HG02642 (cell line): ENCODE measurements around the gene C1QTNF1.
A peak's percentile ranks its signal among the peaks of the same experiment; 100 is the strongest.

Experiments
- ATAC-seq: cut with Tn5 transposase; IDR thresholded peaks from one replicate; pipeline ENCODE4 v1.9.1; 2021; ENCODE audit warnings: mild to moderate bottlenecking; ENCODE audit not compliant: unreplicated experiment, poor library complexity

The C1QTNF1 gene

DNA sequence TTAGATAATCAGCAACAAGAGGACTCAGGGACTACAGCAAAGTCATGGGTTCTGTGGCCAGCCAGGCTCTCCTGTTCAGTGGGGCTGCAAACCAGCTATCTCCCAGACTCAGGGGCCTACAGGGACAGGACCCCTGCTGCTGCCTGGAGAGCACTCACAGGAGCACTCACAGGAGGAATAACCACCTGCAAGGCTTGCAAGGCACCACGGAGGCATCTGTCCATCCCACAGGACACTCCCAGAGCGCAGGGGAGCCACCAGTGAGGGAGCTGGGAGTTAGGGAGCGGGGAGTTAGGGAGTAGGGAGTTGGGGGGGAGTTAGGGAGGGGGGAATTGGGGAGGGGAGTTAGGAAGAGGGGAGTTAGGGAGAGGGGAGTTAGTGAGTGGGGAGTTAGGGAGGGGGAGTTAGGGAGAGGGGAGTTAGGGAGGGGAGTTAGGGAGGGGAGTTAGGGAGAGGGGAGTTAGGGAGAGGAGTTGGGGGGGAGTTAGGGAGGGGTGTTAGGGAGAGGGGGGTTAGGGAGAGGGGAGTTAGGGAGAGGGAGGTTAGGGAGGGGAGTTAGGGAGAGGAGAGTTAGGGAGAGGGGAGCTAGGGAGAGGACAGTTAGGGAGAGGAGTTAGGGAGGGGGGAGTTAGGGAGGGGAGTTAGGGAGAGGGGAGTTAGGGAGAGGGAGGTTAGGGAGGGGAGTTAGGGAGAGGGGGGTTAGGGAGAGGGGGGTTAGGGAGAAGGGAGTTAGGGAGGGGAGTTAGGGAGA, 20.1 kb upstream of the C1QTNF1 start:
- ATAC-seq: no peak

DNA sequence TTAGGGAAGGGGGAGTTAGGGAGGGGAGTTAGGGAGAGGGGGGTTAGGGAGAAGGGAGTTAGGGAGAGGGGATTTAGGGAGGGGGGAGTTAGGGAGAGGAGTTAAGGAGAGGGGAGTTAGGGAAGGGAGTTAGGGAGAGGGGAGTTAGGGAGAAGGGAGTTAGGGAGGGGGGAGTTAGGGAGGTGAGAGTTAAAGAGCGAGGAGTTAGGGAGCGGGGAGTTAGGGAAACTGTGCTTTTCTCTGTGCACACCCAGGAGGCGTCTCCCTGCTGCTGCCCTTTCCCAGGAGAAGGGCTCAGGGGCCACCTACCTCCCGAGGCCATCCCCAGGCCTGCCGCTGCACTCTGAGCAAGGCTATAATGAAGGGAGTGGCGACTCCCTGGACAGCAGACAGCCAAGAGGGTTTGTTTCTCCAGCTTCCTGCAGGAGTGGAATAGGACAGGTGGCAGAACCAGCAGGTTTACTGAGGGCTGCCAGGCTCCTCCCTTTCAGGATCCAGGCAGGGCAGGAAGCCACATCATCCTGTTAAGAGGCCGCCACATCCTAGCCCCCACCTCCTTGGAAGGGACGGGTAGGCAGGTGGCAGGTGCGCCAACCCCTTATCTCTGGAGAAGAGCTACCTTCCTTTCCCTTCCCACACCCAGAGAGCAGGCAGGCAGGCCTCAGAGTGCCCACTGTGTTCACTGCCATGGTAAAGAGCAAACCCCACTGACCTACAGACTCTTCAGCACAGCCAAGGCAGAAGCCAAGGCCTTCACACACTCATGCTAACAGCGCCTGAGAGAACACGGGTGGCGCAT, 18.7 kb upstream of the C1QTNF1 start:
- ATAC-seq: no peak

DNA sequence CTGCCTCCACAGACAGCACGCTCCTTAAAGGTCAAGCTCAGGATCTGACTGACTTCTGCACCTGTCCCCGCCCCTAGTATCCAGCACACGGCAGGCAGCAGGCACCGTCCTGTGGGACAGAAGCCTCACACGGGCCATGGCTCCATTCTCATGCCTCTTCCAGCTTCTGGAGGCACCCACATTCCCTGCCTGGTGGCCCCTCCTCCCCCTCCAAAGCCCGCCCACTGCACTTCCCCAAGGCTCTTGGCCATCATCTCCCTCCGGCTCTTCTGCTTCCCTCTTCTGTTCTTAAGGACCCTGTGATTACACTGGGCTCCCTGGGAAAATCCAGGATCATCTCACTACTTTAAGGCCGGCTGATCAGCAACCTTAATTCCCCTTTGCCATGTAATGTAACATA, 17.9 kb upstream of the C1QTNF1 start:
- ATAC-seq: no peak

DNA sequence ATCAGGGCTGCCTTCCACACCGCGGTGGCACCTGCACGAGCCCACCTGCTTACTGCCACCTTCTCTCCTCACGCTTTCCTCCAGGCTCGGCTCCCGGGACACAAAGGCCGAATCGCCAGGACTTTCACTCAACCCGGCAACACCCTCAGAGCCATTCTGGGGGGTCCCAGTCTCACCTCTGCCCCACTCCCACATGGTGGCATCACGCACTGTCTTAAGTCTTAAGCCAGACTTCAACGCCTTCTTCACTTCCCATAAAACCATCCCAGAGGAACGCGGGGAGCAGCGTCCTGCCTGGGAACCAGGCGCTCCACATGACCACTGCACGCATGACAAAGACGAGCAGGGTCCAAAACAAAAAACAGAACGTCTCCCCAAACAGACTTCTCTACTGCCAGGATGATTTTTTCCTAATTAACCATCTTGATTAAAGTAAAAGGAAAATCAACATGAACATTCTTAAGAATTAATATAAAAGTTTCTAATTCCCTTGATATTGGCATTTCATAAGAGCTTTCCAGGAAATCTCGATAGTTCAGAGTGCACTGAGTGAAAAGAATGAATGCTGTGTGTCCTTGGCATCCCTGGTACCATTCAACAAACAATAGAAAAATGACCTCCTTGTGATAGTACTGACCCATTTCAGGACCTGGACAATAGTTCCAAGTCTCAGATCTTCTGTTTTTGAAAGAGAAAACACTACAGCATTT, 17.0 kb upstream of the C1QTNF1 start:
- no peak for ATAC-seq

DNA sequence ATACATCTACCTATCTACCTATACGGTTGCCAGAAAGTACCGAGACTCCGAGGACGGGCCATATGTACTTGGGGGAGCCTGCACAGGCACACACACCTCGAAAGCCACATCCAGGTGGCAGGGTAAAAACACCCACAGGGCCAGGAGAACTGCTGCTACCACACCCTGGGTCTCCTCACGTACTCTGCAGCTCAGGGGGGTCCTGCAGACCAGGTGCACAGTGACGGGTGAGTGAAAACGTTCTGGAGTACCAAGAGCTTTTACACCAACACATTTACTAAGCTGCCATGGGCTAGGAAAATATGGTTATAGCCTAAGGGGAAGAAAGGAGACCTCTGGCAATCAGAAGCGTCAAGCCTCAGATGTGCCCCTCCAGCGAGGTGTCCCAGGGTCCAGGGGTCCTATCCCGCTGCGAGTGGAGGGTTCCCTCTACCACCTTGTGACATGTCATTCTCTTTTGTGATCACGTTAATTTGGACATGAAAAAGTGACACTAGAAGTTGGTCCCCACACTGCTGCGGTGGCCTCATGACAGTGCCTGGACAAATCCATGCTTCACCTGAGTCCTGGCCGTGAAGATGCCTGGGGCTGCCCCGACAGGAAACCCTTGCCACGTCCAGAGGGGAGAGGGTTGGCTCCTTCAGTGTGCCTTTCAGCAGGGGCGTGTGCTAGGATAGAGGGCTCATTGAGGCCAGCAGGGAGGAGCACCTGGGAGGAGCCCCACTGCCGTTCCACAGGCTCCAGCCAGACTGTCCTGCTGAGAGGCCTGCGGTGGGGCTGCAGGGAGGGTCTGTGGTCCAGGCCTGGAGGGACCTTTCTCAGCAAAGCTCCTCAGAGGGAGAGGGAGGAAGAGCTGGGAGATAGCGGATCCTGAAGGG, 16.2 kb upstream of the C1QTNF1 start:
- no peak for ATAC-seq

DNA sequence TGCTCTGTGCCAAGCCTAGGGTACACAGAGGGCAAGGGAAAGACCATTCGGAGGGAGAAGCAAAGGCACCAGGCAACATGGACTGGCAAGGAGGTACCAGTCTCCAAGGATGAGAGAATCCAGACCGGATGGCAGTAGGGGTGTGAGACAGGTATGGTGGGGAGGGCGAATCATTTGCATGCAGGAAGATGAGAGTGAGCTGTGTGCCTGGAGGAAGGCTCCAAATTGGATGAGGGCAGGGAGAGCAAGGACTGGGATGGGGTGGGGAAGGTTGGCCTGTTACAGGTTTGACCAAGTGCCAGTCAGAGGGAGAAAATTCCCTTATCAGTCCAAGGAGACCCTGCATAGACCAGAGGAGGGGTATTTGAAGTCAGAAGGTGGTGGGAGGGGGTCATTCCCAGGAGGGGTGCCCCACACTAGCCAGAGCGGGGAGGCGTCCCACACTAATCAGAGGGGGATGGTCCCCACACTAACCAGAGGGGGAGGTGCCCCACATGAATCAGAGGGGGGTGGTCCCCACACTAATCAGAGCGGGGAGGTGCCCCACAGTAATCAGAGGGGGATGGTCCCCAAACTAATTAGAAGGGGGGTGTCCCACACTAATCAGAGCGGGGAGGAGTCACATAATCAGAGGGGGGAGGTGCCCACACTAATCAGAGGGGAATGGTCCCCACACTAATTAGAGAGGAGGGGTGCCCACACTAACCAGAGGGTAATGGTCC, 15.1 kb upstream of the C1QTNF1 start:
- no peak for ATAC-seq

DNA sequence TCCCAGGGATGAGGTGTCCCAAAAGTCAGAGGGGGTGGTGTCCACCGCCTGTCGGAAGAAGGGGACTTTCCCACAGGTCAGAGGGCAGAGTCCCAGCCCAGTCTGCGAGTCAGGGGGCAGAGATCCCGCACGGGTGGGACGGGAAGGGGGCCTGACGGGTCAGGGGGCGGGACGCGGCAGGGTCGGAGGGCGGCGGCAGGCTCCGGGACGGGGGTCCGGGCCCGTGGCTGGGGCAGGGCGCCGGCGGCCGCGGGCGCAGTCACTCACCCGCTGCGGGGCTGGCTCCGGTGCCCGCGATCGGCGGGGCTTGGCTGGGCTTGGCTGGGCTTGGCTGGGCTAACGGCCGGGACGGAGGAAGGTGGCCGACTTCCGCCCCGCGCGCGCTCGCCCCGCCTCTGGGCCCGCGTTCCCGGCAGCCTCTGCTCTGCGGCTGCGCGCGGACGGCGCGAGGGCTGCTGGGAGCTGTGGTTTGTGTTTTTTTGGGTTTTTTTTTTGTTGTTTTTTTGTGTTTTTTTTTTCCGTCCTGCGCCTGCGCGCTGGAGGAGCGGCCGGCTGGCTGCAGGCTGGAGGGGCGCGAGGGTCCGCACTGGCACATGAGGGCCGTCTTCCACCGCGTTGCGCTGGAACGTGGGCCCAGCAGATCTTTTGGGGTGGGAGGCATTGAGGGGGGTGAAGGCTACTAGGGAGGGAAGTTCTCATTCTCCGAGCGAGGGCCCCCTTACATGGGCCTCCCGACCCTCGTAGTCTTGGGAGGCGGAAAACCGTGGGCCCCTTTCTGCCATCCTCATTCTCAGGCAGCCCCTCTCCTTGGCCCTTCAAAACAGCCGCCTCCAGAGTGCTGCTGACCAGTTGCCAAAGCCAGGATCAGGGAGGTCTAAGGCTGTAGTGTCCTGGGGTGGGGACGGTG, 14.3 kb upstream of the C1QTNF1 start, which contains the start of gene CANT1:
TSS of gene CANT1 (minus strand) at position 368 of the 907 bp plus-strand sequence. CDS start 12,142 bp downstream, outside the sequence.
- ATAC-seq: peak; percentile 92

DNA sequence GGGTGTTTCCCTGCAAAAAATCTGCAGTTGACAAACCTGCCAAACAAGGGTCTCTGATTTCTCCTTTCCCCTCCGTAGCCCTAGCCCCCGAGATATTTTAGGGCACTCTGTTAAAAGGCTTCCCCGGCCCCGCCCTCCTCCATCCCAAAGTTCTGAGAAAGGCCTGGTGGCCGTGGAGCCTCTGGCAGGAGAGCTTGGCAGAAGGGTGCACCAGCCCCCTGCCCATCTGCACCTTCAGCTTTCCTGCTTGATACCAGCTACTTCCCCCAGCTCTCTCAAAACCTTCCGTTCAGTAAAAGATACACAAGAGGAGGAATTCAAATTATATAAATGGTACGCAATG, 13.7 kb upstream of the C1QTNF1 start:
- ATAC-seq: no peak

DNA sequence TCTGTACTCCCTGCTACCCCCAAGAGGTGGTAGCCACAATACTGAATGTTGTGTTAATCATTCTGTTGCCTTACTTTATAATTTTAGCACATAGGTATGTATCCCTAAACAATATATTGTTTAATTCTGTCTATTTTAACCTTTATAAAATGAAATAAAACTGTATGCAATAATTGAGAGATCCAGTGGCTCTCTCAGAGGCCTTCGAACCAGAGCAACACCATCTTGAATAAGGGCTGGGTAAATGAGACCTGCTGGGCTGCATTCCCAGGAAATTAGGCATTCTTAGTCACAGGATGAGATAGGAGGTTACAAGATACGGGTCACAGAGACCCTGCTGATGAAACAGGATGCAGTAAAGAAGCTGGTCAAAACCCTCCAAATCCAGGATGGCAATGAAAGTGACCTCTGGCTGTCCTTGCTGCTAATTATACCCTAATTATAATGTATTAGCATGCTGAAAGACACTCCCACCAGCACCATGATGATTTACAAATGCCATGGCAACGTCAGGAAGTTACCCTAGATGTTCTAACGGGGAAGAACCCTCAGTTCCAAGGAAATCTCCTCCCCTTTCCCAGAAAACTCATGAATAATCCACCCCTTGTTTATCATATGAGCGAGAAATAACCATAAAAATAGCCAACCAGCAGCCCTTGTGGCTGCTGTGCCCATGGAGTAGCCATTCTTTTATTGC, 12.4 kb upstream of the C1QTNF1 start:
- ATAC-seq: no peak

DNA sequence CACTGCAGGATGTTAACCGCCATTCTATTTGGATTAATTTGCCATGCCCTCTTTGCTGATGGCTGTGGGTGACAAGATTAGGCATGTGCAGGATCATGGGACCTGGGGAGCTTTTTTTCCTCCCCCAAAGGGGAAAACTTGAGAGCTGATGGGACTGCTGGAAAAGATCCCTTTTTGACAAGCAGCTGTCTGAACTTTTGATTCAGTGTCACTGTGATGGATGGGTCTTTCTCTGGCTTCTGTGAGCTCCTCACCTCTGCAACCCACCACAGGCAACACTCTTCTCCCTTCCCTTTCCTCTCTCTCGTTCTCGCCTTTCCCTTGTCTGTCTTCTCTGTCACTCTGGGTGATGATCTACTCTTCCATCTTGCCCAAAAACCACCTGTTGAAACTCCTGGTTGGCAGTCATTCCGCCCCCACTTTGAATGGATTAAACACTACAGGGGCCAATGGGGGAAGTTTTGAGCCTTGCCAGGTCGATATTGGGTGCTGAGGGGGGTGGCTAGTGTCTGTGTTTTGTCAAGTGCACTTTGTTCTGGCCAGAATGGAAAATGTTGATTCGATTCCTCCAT, 11.3 kb upstream of the C1QTNF1 start:
- ATAC-seq: no peak

DNA sequence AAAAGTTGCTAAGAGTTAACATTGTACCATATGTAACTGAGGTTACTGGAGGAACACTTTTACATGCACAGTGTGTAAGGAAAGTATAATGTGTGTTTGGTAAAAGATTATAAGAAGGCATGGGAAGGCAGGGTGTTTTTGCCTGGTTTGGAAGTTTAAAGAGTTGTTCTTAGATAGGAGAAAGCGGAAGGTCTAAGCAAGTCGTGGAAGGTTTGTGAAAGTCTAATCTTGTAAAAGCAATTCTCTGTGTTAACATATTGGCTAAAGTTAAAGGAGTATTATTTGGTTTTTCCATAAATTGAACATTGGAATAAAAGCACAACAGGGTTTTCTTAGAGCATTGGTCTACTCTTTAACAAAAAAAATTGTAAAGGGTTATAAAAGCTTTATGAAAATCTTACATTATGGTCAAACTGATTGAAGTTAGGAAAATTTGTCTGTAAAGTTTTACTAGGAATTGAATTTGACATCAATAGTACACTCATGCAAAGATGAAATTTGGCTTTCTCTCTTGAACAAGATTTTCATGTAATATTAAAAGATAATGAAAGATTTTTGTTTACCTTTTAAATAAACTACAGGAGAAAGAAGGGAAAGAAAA, 9.7 kb upstream of the C1QTNF1 start:
- no peak for ATAC-seq

DNA sequence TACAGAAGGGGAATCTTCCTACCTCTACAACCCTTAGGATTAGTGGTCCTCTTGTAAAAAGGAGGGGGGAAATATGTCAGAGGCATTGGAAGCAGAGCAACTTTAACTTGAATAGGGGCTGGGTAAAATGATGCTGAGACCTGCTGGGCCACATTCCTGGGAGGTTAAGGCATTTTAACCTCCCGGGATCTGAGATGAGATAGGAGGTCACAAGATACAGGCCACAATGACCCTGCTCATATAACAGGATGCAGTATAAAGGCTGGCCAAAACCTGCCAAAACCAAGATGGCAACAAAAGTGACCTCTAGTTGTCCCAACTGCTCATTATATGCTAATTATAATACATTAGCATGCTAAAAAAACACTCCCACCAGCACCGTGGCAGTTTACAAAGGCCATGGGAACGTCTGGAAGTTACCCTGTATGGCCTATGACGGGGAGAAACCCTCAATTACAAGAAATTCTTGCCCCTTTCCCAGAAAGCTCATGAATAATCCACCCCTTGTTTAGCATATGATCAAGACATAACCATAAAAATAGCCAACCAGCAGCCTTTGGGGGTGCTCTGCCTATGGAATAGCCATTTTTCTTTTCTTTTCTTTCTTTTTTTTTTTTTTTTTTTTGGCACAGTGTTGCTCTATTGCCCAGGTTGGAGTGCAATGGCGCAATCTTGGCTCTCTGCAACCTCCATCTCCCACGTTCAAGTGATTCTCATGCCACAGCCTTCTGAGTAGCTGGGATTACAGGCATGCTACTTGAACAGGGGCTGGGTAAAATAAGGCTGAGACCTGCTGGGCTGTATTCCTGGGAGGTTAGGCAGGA, 6.2 kb upstream of the C1QTNF1 start:
- no peak for ATAC-seq

DNA sequence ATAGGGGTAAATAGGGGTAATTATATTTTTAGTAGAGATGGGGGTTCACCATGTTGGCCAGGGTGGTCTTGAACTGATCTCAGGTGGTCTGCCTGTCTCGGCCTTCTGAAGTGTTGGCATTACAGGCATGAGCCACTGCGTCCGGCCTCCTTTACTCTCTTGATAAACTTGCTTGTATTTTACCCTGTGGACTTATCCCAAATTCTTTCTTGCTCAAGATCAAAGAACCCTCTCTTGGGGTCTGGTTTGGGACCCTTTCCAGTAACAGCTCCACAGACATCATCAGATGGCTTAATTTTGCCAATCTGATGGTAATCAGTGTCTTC, 5.6 kb upstream of the C1QTNF1 start:
- no peak for ATAC-seq

DNA sequence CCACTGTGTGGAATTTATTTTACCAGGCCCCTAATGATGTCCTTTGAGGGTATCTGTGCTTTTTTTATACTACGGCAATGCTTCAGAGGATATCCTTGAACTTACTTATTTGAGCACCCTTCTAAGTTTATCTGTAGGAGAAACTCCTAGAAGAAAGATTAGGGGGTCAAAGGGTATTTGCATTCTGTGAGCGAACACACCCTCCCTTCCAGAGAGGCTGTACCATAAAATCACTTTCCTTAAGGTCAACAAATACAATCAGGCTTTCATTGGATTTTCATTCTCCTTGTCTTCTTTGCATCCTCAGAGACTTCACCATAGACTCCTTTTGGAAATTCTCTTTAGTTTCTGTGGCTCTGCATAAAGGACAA, 4.7 kb upstream of the C1QTNF1 start:
- no peak for ATAC-seq

DNA sequence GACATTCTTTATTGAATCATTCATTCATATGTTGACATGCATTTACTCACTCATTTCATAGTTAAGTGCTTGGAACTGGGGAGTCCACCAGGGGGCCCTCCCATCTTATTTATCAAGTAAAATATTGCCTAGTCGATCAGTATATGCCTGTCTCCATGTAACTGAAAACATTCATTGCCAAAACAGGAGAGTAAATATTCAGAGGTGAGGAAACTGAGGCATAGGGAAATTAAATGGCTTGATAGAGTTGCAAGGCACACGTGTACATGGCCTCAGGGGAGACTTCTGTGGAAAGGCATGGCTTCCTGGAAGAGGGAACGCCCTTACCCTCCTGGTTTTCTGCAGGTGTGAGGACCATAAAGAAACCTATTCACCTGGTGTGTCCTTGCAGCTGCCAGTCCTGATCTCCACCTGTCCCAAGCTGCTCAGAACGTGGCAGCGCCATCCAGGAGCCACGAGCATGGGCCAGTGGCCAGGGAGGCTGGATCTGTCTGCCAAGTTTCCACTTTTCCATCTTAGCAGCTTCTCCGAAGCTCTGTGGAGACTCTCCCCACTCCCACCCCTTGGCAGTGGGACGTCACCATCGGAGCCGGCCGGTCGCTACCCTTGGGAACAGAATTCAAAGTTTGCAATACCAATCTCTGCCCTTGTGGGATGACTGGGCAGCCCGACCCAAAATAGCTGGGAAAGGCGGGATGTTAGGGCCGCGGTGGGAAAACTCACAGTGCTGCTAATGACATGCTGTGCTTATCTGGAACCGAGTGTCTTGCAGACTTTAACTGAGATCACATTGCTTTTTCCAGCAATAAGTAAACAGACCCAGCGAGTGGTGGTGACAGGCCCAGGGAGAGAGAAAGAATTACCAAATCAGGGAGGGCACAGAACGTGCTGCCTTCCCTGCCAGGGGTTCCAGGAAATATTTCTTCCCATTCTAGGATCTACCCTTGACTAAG, 4.1 kb upstream of the C1QTNF1 start:
- ATAC-seq: no peak
